ENCODE measurements around the gene TEX51.

- TF ChIP-seq CTCF (IDR thresholded peaks at IDR 0.05; ENCODE audit: low read length), result no peak
- TF ChIP-seq EZH2 (IDR thresholded peaks at IDR 0.05; ENCODE audit: borderline replicate concordance, low read length), result no peak
These were observed 19.1 kb upstream of the TEX51 start for GRCh38 chr2:126879348-126880298.
